BJ (cell line): ENCODE results near the gene TANK. TPM values are rescaled to one million over a fixed set of nuclear protein-coding genes. Genes with fewer than 3 reads are reported as not detected.

Experiments
- CTCF ChIA-PET: fragments of 350-600 bp; formaldehyde crosslinking; extraction: SDS; loops from one replicate; lab custom pipeline; 2021; ENCODE audit warnings: antibody characterized with exemption, inconsistent platforms; lab: Yijun Ruan, JAX
- POLR2A ChIA-PET: fragments of 300-600 bp; sonication (Branson Sonifier 250); formaldehyde crosslinking; extraction: SDS; loops from one replicate; lab custom pipeline; 2021; ENCODE audit warnings: antibody characterized with exemption; lab: Charles Lee
- DNase-seq: peaks from one replicate; pipeline ENCODE4 v3.0.0-alpha.2; 2011; ENCODE audit warnings: low read depth
- H3K27me3 ChIP-seq: 2 replicates; pipeline ENCODE4 v1.6.0; 2011; ENCODE audit warnings: low read length; ENCODE audit not compliant: control insufficient read depth, insufficient read depth
- H3K36me3 ChIP-seq: 2 replicates; pipeline ENCODE4 v1.5.1; 2011; ENCODE audit warnings: low read length; ENCODE audit not compliant: control insufficient read depth, insufficient read depth
- H3K4me3 ChIP-seq: 2 replicates; pipeline ENCODE4 v1.5.1; 2011; ENCODE audit warnings: low read depth, mild to moderate bottlenecking, control low read depth, low read length
- polyA plus RNA-seq: library from polyadenylated mRNA; depleted of rRNA; stranded (reverse); fragments of >200 nt; gene quantifications from 2 replicates; pipeline ENCODE4 v1.2.3, GENCODE V29; 2011; rRNA removed
- TF ChIP-seq, protein P1 (sequence below): IDR thresholded peaks from 2 replicates; pipeline ENCODE4 v1.5.1; 2011; ENCODE audit warnings: low read depth, mild to moderate bottlenecking, control low read depth, inconsistent platforms, low read length, moderate library complexity; ENCODE audit not compliant: insufficient read depth

The TANK gene
- polyA plus RNA-seq, 1 experiment, result 29.8 TPM

DNA sequence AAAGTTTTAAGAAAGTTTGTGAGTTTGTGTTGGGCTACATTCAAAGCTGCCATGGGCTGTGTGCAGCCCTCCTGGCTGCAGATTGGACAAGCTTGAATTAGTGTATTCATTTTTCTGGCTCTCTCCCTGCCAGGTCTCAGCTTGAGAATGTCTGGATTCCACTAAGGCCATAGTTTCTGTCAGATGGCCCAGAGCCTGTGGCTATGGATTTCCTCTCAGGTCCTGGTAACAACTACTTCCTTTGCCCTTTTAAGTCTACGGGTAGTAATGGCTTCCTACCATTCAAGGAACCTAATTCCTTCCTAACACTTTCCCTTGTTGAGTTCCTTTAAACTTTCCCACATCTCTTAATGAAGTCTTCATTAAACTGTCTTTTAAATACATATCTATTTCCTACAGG, 123.7 kb downstream of the TANK start:
- POLR2A ChIA-PET, result no interaction called here

More for the DNA sequence above, 123.7 kb downstream of the TANK start:
- CTCF ChIA-PET, result interaction anchor here (0.6 kb wide), 1 partner anchor 1629 kb away, joined by 3 read pairs; no protein-coding TSS in a partner anchor
- H3K4me3 ChIP-seq, result no peak overlapping the region
- TF ChIP-seq, protein P1, sequence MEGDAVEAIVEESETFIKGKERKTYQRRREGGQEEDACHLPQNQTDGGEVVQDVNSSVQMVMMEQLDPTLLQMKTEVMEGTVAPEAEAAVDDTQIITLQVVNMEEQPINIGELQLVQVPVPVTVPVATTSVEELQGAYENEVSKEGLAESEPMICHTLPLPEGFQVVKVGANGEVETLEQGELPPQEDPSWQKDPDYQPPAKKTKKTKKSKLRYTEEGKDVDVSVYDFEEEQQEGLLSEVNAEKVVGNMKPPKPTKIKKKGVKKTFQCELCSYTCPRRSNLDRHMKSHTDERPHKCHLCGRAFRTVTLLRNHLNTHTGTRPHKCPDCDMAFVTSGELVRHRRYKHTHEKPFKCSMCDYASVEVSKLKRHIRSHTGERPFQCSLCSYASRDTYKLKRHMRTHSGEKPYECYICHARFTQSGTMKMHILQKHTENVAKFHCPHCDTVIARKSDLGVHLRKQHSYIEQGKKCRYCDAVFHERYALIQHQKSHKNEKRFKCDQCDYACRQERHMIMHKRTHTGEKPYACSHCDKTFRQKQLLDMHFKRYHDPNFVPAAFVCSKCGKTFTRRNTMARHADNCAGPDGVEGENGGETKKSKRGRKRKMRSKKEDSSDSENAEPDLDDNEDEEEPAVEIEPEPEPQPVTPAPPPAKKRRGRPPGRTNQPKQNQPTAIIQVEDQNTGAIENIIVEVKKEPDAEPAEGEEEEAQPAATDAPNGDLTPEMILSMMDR, result no peak
- H3K27me3 ChIP-seq, result no peaks in the 10 kb centered on the region
- DNase-seq, result no peak
- no peaks in the 10 kb centered on the region for H3K36me3 ChIP-seq

Other genes with a start within 250 kb of the TANK start
- gene PSMD14, start 148.0 kb downstream of the TANK start, polyA plus RNA-seq, result 33.4 and 61.5 TPM in 2 replicates